H9 (cell line): ENCODE results near the gene TUBB6. TPM values are rescaled to one million over a fixed set of nuclear protein-coding genes. Genes with fewer than 3 reads are reported as not detected.

Source experiments
- DNase-seq: peaks from one replicate; pipeline ENCODE4 v3.0.0-alpha.2; 2017
- H2AFZ ChIP-seq: one replicate; pipeline ENCODE4 v1.6.1; 2013; ENCODE audit warnings: mild to moderate bottlenecking, low read length, control low read depth, moderate library complexity
- H2AK5ac ChIP-seq: 2 replicates; pipeline ENCODE4 v1.6.1; 2013; ENCODE audit warnings: low read length, control low read depth, mixed read lengths; ENCODE audit not compliant: insufficient read length
- H2BK120ac ChIP-seq: one replicate; pipeline ENCODE4 v1.6.1; 2013; ENCODE audit warnings: low read depth, mild to moderate bottlenecking, low read length, control low read depth, inconsistent platforms; ENCODE audit not compliant: poor library complexity, severe bottlenecking
- H2BK12ac ChIP-seq: 2 replicates; pipeline ENCODE4 v1.6.1; 2013; ENCODE audit warnings: low read length, control low read depth, mixed read lengths, low read depth; ENCODE audit not compliant: insufficient read length
- H2BK15ac ChIP-seq: 2 replicates; pipeline ENCODE4 v1.6.1; 2013; ENCODE audit warnings: low read depth, low read length, control low read depth
- H2BK20ac ChIP-seq: one replicate; pipeline ENCODE4 v1.6.1; 2013; ENCODE audit warnings: low read depth, mild to moderate bottlenecking, low read length, control low read depth, inconsistent platforms; ENCODE audit not compliant: poor library complexity, severe bottlenecking
- H2BK5ac ChIP-seq: 2 replicates; pipeline ENCODE4 v1.6.1; 2013; ENCODE audit warnings: low read length, control low read depth, mixed read lengths; ENCODE audit not compliant: insufficient read length
- H3K14ac ChIP-seq: 2 replicates; pipeline ENCODE4 v1.6.1; 2013; ENCODE audit warnings: low read length, control low read depth; ENCODE audit not compliant: insufficient read depth
- H3K18ac ChIP-seq: 2 replicates; pipeline ENCODE4 v1.6.1; 2013; ENCODE audit warnings: low read depth, mild to moderate bottlenecking, mixed read lengths, low read length, control low read depth; ENCODE audit not compliant: insufficient read length
- H3K23ac ChIP-seq: 2 replicates; pipeline ENCODE4 v1.6.1; 2013; ENCODE audit warnings: low read length, control low read depth, mixed read lengths, low read depth; ENCODE audit not compliant: insufficient read length
- H3K23me2 ChIP-seq: 2 replicates; pipeline ENCODE4 v1.6.1; 2013; ENCODE audit warnings: low read depth, mild to moderate bottlenecking, mixed read lengths, low read length, control low read depth; ENCODE audit not compliant: insufficient read length, poor library complexity, severe bottlenecking
- H3K27ac ChIP-seq: 2 replicates; pipeline ENCODE4 v1.5.1; 2013; ENCODE audit warnings: low read length, control low read depth, mixed read lengths, low read depth; ENCODE audit not compliant: insufficient read length
- H3K27me3 ChIP-seq: 2 replicates; pipeline ENCODE4 v1.6.1; 2013; ENCODE audit warnings: low read length, control low read depth, inconsistent platforms; ENCODE audit not compliant: insufficient read depth
- H3K4ac ChIP-seq: 2 replicates; pipeline ENCODE4 v1.6.1; 2013; ENCODE audit warnings: low read depth, mild to moderate bottlenecking, control low read depth, inconsistent platforms, low read length, moderate library complexity
- H3K4me1 ChIP-seq: 2 replicates; pipeline ENCODE4 v1.6.1; 2013; ENCODE audit warnings: low read length, control low read depth, inconsistent platforms; ENCODE audit not compliant: insufficient read depth
- H3K4me2 ChIP-seq: 2 replicates; pipeline ENCODE4 v1.6.1; 2013; ENCODE audit warnings: low read length, control low read depth, mixed read lengths; ENCODE audit not compliant: insufficient read length, insufficient read depth
- H3K56ac ChIP-seq: 2 replicates; pipeline ENCODE4 v1.6.1; 2013; ENCODE audit warnings: low read depth, mild to moderate bottlenecking, mixed read lengths, low read length, control low read depth; ENCODE audit not compliant: insufficient read length
- H3K79me1 ChIP-seq: 2 replicates; pipeline ENCODE4 v1.6.1; 2013; ENCODE audit warnings: low read depth, mild to moderate bottlenecking, moderate library complexity, low read length, control low read depth, inconsistent platforms; ENCODE audit not compliant: insufficient read depth, poor library complexity, severe bottlenecking
- H3K79me2 ChIP-seq: 2 replicates; pipeline ENCODE4 v1.6.1; 2013; ENCODE audit warnings: low read length, control low read depth, inconsistent platforms; ENCODE audit not compliant: insufficient read depth
- H3K9ac ChIP-seq: 2 replicates; pipeline ENCODE4 v1.6.1; 2013; ENCODE audit warnings: low read length, control low read depth, mixed read lengths; ENCODE audit not compliant: insufficient read length; ENCODE audit errors: extremely low read depth
- H3K9me3 ChIP-seq: one replicate; pipeline ENCODE4 v1.6.1; 2013; ENCODE audit warnings: low read depth, low read length, inconsistent platforms; ENCODE audit not compliant: control insufficient read depth
- H3T11ph ChIP-seq: one replicate; pipeline ENCODE4 v1.6.1; 2013; ENCODE audit warnings: mild to moderate bottlenecking, low read length, control low read depth, inconsistent platforms
- H4K20me1 ChIP-seq: one replicate; pipeline ENCODE4 v1.6.1; 2013; ENCODE audit not compliant: control insufficient read depth, insufficient read length, insufficient read depth
- H4K5ac ChIP-seq: 2 replicates; pipeline ENCODE4 v1.6.1; 2013; ENCODE audit warnings: low read depth, mild to moderate bottlenecking, mixed read lengths, low read length, control low read depth; ENCODE audit not compliant: insufficient read length
- H4K8ac ChIP-seq: replicated peaks from 2 replicates; pipeline ENCODE4 v1.6.1; 2013; ENCODE audit warnings: low read length, control low read depth, mixed read lengths, low read depth; ENCODE audit not compliant: insufficient read length
- H4K91ac ChIP-seq: 2 replicates; pipeline ENCODE4 v1.6.1; 2013; ENCODE audit warnings: low read depth, mild to moderate bottlenecking, moderate library complexity, mixed read lengths, low read length, control low read depth; ENCODE audit not compliant: insufficient read length
- H3K27ac Mint-ChIP-seq, 3 experiments: 2 replicates in 2 of 3; 3 replicates in 1 of 3; pipeline ENCODE4 v1.8.0; 2020 to 2021; ENCODE audit warnings: mixed read lengths in 3 of 3, mild to moderate bottlenecking in 1 of 3, moderate library complexity in 1 of 3
- H3K27me3 Mint-ChIP-seq: 2 replicates; pipeline ENCODE4 v1.8.0; 2021; ENCODE audit warnings: low read depth, mild to moderate bottlenecking, moderate library complexity, mixed read lengths
- H3K36me3 Mint-ChIP-seq, 3 experiments: 2 replicates in 2 of 3; 3 replicates in 1 of 3; pipeline ENCODE4 v1.8.0; 2020 to 2021; ENCODE audit warnings: low read depth in 3 of 3, mixed read lengths in 3 of 3; ENCODE audit not compliant: insufficient read depth in 1 of 3
- H3K4me1 Mint-ChIP-seq, 2 experiments: 2 replicates each; pipeline ENCODE4 v1.8.0; 2020; ENCODE audit warnings: mixed read lengths in 2 of 2
- H3K4me3 Mint-ChIP-seq, 2 experiments: 2 replicates in 1 of 2; 3 replicates in 1 of 2; pipeline ENCODE4 v1.8.0; 2020 to 2021; ENCODE audit warnings: mild to moderate bottlenecking in 2 of 2, mixed read lengths in 2 of 2, moderate library complexity in 1 of 2
- H3K9me3 Mint-ChIP-seq, 2 experiments: 2 replicates in 1 of 2; 3 replicates in 1 of 2; pipeline ENCODE4 v1.8.0; 2020; ENCODE audit warnings: mild to moderate bottlenecking in 2 of 2, mixed read lengths in 2 of 2, moderate library complexity in 1 of 2
- total RNA-seq: library from RNA; stranded (reverse); gene quantifications from 2 replicates; pipeline ENCODE4 v1.2.1, GENCODE V29; 2021
- TF ChIP-seq, protein P1 (sequence below): fragments of 200-600 bp; sonication (generic); conservative IDR thresholded peaks from 3 replicates; pipeline ENCODE4 v1.8.0; 2021; ENCODE audit warnings: antibody characterized with exemption, mild to moderate bottlenecking

Gene TUBB6
- total RNA-seq, 1 experiment from 2014 or later: 134 TPM

DNA sequence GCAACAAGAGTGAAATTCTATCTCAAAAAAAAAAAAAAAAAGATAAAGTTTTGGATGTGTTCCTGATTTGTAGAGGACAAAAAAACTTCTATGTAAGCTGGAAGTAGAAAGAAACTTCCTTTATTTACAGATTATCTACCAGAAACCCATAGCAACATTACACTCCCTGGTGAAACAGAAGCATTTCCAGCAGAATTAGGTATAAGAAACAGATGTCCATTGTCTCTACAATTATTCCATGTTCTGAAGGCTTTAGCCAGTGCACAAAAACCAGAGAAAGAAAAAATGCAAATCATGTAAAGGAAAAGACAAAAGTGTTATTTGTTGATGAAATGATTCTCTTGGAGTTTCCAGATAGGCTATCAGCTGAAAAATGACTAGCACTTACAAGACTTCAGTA, 4.9 kb downstream of the TUBB6 start:
- Histone ChIP-seq H3K23ac (no peak overlapping the region), H2BK20ac (no peak overlapping the region), H4K5ac (no peak overlapping the region), H3K4ac (no peak overlapping the region), H2BK12ac (no peak overlapping the region), H3K23me2 (peaks cover 7% of the 10 kb centered on the region), H2AFZ (no peak overlapping the region), H3K4me1 (no peaks in the 10 kb centered on the region), H3K27ac (no peak overlapping the region), H2BK5ac (no peak overlapping the region), H4K91ac (no peak overlapping the region), H3K14ac (no peak overlapping the region), H4K8ac (no peak overlapping the region), H3K79me1 (no peaks in the 10 kb centered on the region), H2BK120ac (no peak overlapping the region), H4K20me1 (no peaks in the 10 kb centered on the region), H3K56ac (no peak overlapping the region), H3K27me3 (no peaks in the 10 kb centered on the region), H3K79me2 (peaks cover 2% of the 10 kb centered on the region; the same call in 1 of the 2 replicates), H3K4me2 (no peak overlapping the region), H3K9ac (no peak overlapping the region), H2AK5ac (no peak overlapping the region), H3T11ph (no peak overlapping the region), H2BK15ac (no peak overlapping the region), H3K18ac (no peak overlapping the region), H3K9me3 (peaks cover 4% of the 10 kb centered on the region)
- H3K4me1 Mint-ChIP-seq: peaks cover 17 to 19% of the 10 kb centered on the region in 2 experiments
- peaks cover 5 to 12% of the 10 kb centered on the region in 2 experiments; a peak in 4 of 5 replicates for H3K9me3 Mint-ChIP-seq
- no peak for DNase-seq
- TF ChIP-seq, protein P1, sequence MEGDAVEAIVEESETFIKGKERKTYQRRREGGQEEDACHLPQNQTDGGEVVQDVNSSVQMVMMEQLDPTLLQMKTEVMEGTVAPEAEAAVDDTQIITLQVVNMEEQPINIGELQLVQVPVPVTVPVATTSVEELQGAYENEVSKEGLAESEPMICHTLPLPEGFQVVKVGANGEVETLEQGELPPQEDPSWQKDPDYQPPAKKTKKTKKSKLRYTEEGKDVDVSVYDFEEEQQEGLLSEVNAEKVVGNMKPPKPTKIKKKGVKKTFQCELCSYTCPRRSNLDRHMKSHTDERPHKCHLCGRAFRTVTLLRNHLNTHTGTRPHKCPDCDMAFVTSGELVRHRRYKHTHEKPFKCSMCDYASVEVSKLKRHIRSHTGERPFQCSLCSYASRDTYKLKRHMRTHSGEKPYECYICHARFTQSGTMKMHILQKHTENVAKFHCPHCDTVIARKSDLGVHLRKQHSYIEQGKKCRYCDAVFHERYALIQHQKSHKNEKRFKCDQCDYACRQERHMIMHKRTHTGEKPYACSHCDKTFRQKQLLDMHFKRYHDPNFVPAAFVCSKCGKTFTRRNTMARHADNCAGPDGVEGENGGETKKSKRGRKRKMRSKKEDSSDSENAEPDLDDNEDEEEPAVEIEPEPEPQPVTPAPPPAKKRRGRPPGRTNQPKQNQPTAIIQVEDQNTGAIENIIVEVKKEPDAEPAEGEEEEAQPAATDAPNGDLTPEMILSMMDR: no peak
- H3K36me3 Mint-ChIP-seq: peaks cover 36 to 74% (median 36%) of the 10 kb centered on the region in 3 experiments
- H3K27me3 Mint-ChIP-seq: peaks cover 1% of the 10 kb centered on the region; the same call in 1 of the 2 replicates
- H3K4me3 Mint-ChIP-seq: no peak overlapping the region
- H3K27ac Mint-ChIP-seq: no peak overlapping the region
